Epithelial cell of prostate (primary cell): ENCODE measurements around the gene NKAIN2.

Experiments
- DNase-seq: peaks from one replicate; pipeline ENCODE4 v3.0.0-alpha.2; 2011; ENCODE audit warnings: low read depth, low spot score
- H3K27ac ChIP-seq: fragments of 450-650 bp; 2 replicates; pipeline ENCODE4 v1.5.1; 2017; ENCODE audit warnings: mild to moderate bottlenecking

Gene NKAIN2

GRCh38 chr6:124823240-124824111 lies 1019.8 kb downstream of the NKAIN2 start:
- no peak for DNase-seq

GRCh38 chr6:124825564-124825963 lies 1021.9 kb downstream of the NKAIN2 start:
- no peak overlapping the region for H3K27ac ChIP-seq
- DNase-seq, result no peak

More at GRCh38 chr6:124823240-124824111, 1019.8 kb downstream of the NKAIN2 start:
- no peak overlapping the region for H3K27ac ChIP-seq

- DNase-seq, result no peak
- no peak overlapping the region for H3K27ac ChIP-seq
These were observed 1026.2 kb downstream of the NKAIN2 start for GRCh38 chr6:124829822-124830221.

GRCh38 chr6:124830506-124830905 lies 1026.8 kb downstream of the NKAIN2 start:
- DNase-seq, result no peak
- no peak overlapping the region for H3K27ac ChIP-seq

GRCh38 chr6:124854338-124854922 lies 1050.8 kb downstream of the NKAIN2 start:
- no peak overlapping the region for H3K27ac ChIP-seq
- DNase-seq, result no peak

GRCh38 chr6:124857746-124858145 lies 1054.1 kb downstream of the NKAIN2 start:
- DNase-seq, result no peak
- H3K27ac ChIP-seq, result no peak overlapping the region

- no peak for DNase-seq
- no peak overlapping the region for H3K27ac ChIP-seq
These were observed 1054.9 kb downstream of the NKAIN2 start for GRCh38 chr6:124858564-124858963.

- DNase-seq, result no peak
- no peak overlapping the region for H3K27ac ChIP-seq
These were observed 1055.7 kb downstream of the NKAIN2 start for GRCh38 chr6:124859366-124859765.

- no peak overlapping the region for H3K27ac ChIP-seq
- no peak for DNase-seq
These were observed 1062.4 kb downstream of the NKAIN2 start for GRCh38 chr6:124866040-124866439.

GRCh38 chr6:124867121-124867520 lies 1063.5 kb downstream of the NKAIN2 start:
- H3K27ac ChIP-seq, result no peak overlapping the region
- DNase-seq, result no peak

- no peak for DNase-seq
- H3K27ac ChIP-seq, result no peak overlapping the region
These were observed 1064.8 kb downstream of the NKAIN2 start for GRCh38 chr6:124868481-124868880.

GRCh38 chr6:124869416-124869815 lies 1065.8 kb downstream of the NKAIN2 start:
- DNase-seq, result no peak
- no peak overlapping the region for H3K27ac ChIP-seq

- no peak overlapping the region for H3K27ac ChIP-seq
- DNase-seq, result no peak
These were observed 1067.2 kb downstream of the NKAIN2 start for GRCh38 chr6:124870611-124871459.

- no peak for DNase-seq
- no peak overlapping the region for H3K27ac ChIP-seq
These were observed 1068.8 kb downstream of the NKAIN2 start for GRCh38 chr6:124872361-124873065.

GRCh38 chr6:124873066-124873410 lies 1069.4 kb downstream of the NKAIN2 start:
- no peak overlapping the region for H3K27ac ChIP-seq
- no peak for DNase-seq
